Testis (tissue), 2 donors: ENCODE data around the gene THSD7A.

Source experiments
- CTCF ChIP-seq, 3 experiments: fragments of 450-650 bp in 2 of 3; fragments of 200-600 bp in 1 of 3; sonication (generic) in 1 of 3; IDR thresholded peaks; one replicate each; pipeline ENCODE4 v1.5.1; 2016 to 2019; ENCODE audit warnings: antibody characterized with exemption in 3 of 3, mild to moderate bottlenecking in 2 of 3, moderate library complexity in 1 of 3
- POLR2A ChIP-seq: fragments of 450-650 bp; IDR thresholded peaks from one replicate; pipeline ENCODE4 v1.6.1; 2017; ENCODE audit warnings: antibody characterized with exemption, mild to moderate bottlenecking, moderate library complexity

GRCh38 chr7:11589251-11589650 lies 242.7 kb downstream of the THSD7A start:
- no peak for TF ChIP-seq CTCF (IDR thresholded peaks at IDR 0.05)
- TF ChIP-seq POLR2A = no peak
